Astrocyte (in vitro differentiated cells and primary cell): Measurements from ENCODE around the gene CEP350. TPM values are rescaled to one million over a fixed set of nuclear protein-coding genes. Genes with fewer than 3 reads are reported as not detected.

Experiments
- DNase-seq: peaks from one replicate; pipeline ENCODE4 v3.0.0-alpha.2; 2010; ENCODE audit warnings: low read depth
- FAIRE-seq: peaks from 2 replicates; lab custom pipeline; 2011; peaks lifted over from hg19 to GRCh38; lab: Jason Lieb, UNC
- H2AFZ ChIP-seq: 2 replicates; pipeline ENCODE4 v1.6.0; 2012; ENCODE audit warnings: low read depth, low read length, inconsistent platforms
- H3K27ac ChIP-seq: 2 replicates; pipeline ENCODE4 v1.5.1; 2011; ENCODE audit warnings: low read depth, low read length, inconsistent platforms
- H3K27me3 ChIP-seq: 2 replicates; pipeline ENCODE4 v1.6.0; 2011; ENCODE audit warnings: low read length, inconsistent platforms; ENCODE audit not compliant: insufficient read depth
- H3K36me3 ChIP-seq: 2 replicates; pipeline ENCODE4 v1.5.1; 2011; ENCODE audit warnings: low read length, inconsistent platforms; ENCODE audit not compliant: insufficient read depth
- H3K4me1 ChIP-seq: 2 replicates; pipeline ENCODE4 v1.5.1; 2011; ENCODE audit warnings: low read length, inconsistent platforms; ENCODE audit not compliant: insufficient read depth
- H3K4me2 ChIP-seq: 2 replicates; pipeline ENCODE4 v1.6.0; 2012; ENCODE audit warnings: low read length, inconsistent platforms
- H3K4me3 ChIP-seq: 2 replicates; pipeline ENCODE4 v1.5.1; 2011; ENCODE audit warnings: low read depth, mild to moderate bottlenecking, low read length, inconsistent platforms; ENCODE audit not compliant: insufficient read depth
- H3K79me2 ChIP-seq: 2 replicates; pipeline ENCODE4 v1.6.0; 2012; ENCODE audit warnings: mild to moderate bottlenecking, low read length, inconsistent platforms; ENCODE audit not compliant: insufficient read depth
- H3K9ac ChIP-seq: 2 replicates; pipeline ENCODE4 v1.6.0; 2012; ENCODE audit warnings: mild to moderate bottlenecking, low read length, inconsistent platforms
- H3K9me3 ChIP-seq: 2 replicates; pipeline ENCODE4 v1.5.1; 2012; ENCODE audit warnings: low read depth, mild to moderate bottlenecking, low read length, inconsistent platforms; ENCODE audit not compliant: insufficient read depth
- H4K20me1 ChIP-seq: 2 replicates; pipeline ENCODE4 v1.6.0; 2012; ENCODE audit warnings: low read length, inconsistent platforms; ENCODE audit not compliant: insufficient read depth
- H3K27ac Mint-ChIP-seq: one replicate; pipeline ENCODE4 v1.8.0; 2021; ENCODE audit warnings: mild to moderate bottlenecking, mixed read lengths; ENCODE audit not compliant: unreplicated experiment
- H3K27me3 Mint-ChIP-seq: one replicate; pipeline ENCODE4 v1.8.0; 2021; ENCODE audit warnings: low read depth, mixed read lengths; ENCODE audit not compliant: unreplicated experiment
- H3K36me3 Mint-ChIP-seq: one replicate; pipeline ENCODE4 v1.8.0; 2021; ENCODE audit warnings: low read depth, mixed read lengths; ENCODE audit not compliant: unreplicated experiment
- H3K4me1 Mint-ChIP-seq: one replicate; pipeline ENCODE4 v1.8.0; 2021; ENCODE audit warnings: low read depth, mixed read lengths; ENCODE audit not compliant: unreplicated experiment
- H3K4me3 Mint-ChIP-seq: one replicate; pipeline ENCODE4 v1.8.0; 2021; ENCODE audit warnings: mild to moderate bottlenecking, moderate library complexity, mixed read lengths; ENCODE audit not compliant: unreplicated experiment
- H3K9me3 Mint-ChIP-seq: one replicate; pipeline ENCODE4 v1.8.0; 2021; ENCODE audit warnings: mild to moderate bottlenecking, mixed read lengths; ENCODE audit not compliant: unreplicated experiment
- CTCF ChIP-seq: IDR thresholded peaks from 2 replicates; pipeline ENCODE4 v1.5.1; 2011; ENCODE audit warnings: low read depth, mild to moderate bottlenecking, inconsistent platforms, low read length, moderate library complexity; ENCODE audit not compliant: insufficient read depth
- EZH2 ChIP-seq: IDR thresholded peaks from 2 replicates; pipeline ENCODE4 v1.6.1; 2012; ENCODE audit warnings: mild to moderate bottlenecking, low read length, inconsistent platforms; ENCODE audit not compliant: insufficient read depth
- total RNA-seq: library from RNA; stranded (reverse); gene quantifications from 2 replicates; pipeline ENCODE4 v1.2.1, GENCODE V29; 2021

The CEP350 gene
- total RNA-seq, 1 donor from 2014 or later = 29.2 TPM

GRCh38 chr1:179984101-179984500, 29.5 kb downstream of the CEP350 start:
- H3K9ac ChIP-seq = no peak overlapping the region
- no peak overlapping the region for H3K4me2 ChIP-seq
- no peak for FAIRE-seq
- H3K36me3 ChIP-seq = no peaks in the 10 kb centered on the region
- no peaks in the 10 kb centered on the region for H3K9me3 Mint-ChIP-seq
- H3K27me3 ChIP-seq = no peaks in the 10 kb centered on the region
- DNase-seq = no peak
- peaks cover 15% of the 10 kb centered on the region for H4K20me1 ChIP-seq
- peaks cover 68% of the 10 kb centered on the region for H3K79me2 ChIP-seq
- TF ChIP-seq CTCF (no peak), EZH2 (no peak)
- no peaks in the 10 kb centered on the region for H3K4me1 ChIP-seq
- no peak overlapping the region for H3K27ac ChIP-seq
- no peak overlapping the region for H3K4me3 ChIP-seq
- H3K4me3 Mint-ChIP-seq = no peak overlapping the region
- H2AFZ ChIP-seq = no peak overlapping the region
- no peak overlapping the region for H3K27ac Mint-ChIP-seq
- H3K9me3 ChIP-seq = no peaks in the 10 kb centered on the region
- H3K4me1 Mint-ChIP-seq = peaks cover 3% of the 10 kb centered on the region
- no peaks in the 10 kb centered on the region for H3K27me3 Mint-ChIP-seq
- H3K36me3 Mint-ChIP-seq = no peaks in the 10 kb centered on the region

GRCh38 chr1:179984942-179985341, 30.3 kb downstream of the CEP350 start:
- TF ChIP-seq CTCF (no peak), EZH2 (no peak)
- Histone ChIP-seq H3K4me2 (no peak overlapping the region), H3K36me3 (no peaks in the 10 kb centered on the region), H3K9me3 (no peaks in the 10 kb centered on the region), H2AFZ (no peak overlapping the region), H3K9ac (no peak overlapping the region), H3K79me2 (peaks cover 59% of the 10 kb centered on the region), H3K4me1 (no peaks in the 10 kb centered on the region), H3K4me3 (no peak overlapping the region), H3K27me3 (no peaks in the 10 kb centered on the region), H3K27ac (no peak overlapping the region), H4K20me1 (peaks cover 6% of the 10 kb centered on the region)
- Mint-ChIP-seq H3K27me3 (no peaks in the 10 kb centered on the region), H3K4me1 (peaks cover 3% of the 10 kb centered on the region), H3K36me3 (no peaks in the 10 kb centered on the region), H3K9me3 (no peaks in the 10 kb centered on the region), H3K4me3 (no peak overlapping the region), H3K27ac (no peak overlapping the region)
- DNase-seq (no peak), FAIRE-seq (no peak)

GRCh38 chr1:179990847-179991246, 36.2 kb downstream of the CEP350 start:
- no peak overlapping the region for H2AFZ ChIP-seq
- H3K9me3 ChIP-seq = no peaks in the 10 kb centered on the region
- H3K4me3 ChIP-seq = no peak overlapping the region
- H3K9me3 Mint-ChIP-seq = no peaks in the 10 kb centered on the region
- no peak overlapping the region for H3K27ac ChIP-seq
- H3K4me1 ChIP-seq = no peaks in the 10 kb centered on the region
- no peaks in the 10 kb centered on the region for H3K27me3 ChIP-seq
- no peaks in the 10 kb centered on the region for H4K20me1 ChIP-seq
- no peaks in the 10 kb centered on the region for H3K4me1 Mint-ChIP-seq
- H3K36me3 ChIP-seq = no peaks in the 10 kb centered on the region
- TF ChIP-seq EZH2 = no peak
- no peak for TF ChIP-seq CTCF
- H3K4me2 ChIP-seq = no peak overlapping the region
- no peak overlapping the region for H3K27ac Mint-ChIP-seq
- no peak overlapping the region for H3K4me3 Mint-ChIP-seq
- DNase-seq (no peak), FAIRE-seq (no peak)
- H3K9ac ChIP-seq = no peak overlapping the region
- H3K27me3 Mint-ChIP-seq = no peaks in the 10 kb centered on the region
- H3K36me3 Mint-ChIP-seq = no peaks in the 10 kb centered on the region
- peaks cover 3% of the 10 kb centered on the region for H3K79me2 ChIP-seq
